Glutamatergic neuron (in vitro differentiated cells): ENCODE results near the gene TTC21B. TPM values are rescaled to one million over a fixed set of nuclear protein-coding genes. Genes with fewer than 3 reads are reported as not detected.

Source experiments
- DNase-seq: peaks from one replicate; pipeline ENCODE4 v3.0.0; 2022
- H3K27ac Mint-ChIP-seq: one replicate; pipeline ENCODE4 v1.8.0; 2020; ENCODE audit warnings: mild to moderate bottlenecking, mixed read lengths, inconsistent platforms; ENCODE audit not compliant: unreplicated experiment
- H3K27me3 Mint-ChIP-seq: one replicate; pipeline ENCODE4 v1.8.0; 2020; ENCODE audit warnings: mild to moderate bottlenecking, moderate library complexity, mixed read lengths, inconsistent platforms; ENCODE audit not compliant: unreplicated experiment
- H3K36me3 Mint-ChIP-seq: one replicate; pipeline ENCODE4 v1.8.0; 2020; ENCODE audit warnings: mild to moderate bottlenecking, mixed read lengths, inconsistent platforms; ENCODE audit not compliant: unreplicated experiment
- H3K4me1 Mint-ChIP-seq: one replicate; pipeline ENCODE4 v1.8.0; 2020; ENCODE audit warnings: mild to moderate bottlenecking, low read depth, mixed read lengths, inconsistent platforms; ENCODE audit not compliant: unreplicated experiment
- H3K4me3 Mint-ChIP-seq: one replicate; pipeline ENCODE4 v1.8.0; 2020; ENCODE audit warnings: mild to moderate bottlenecking, mixed read lengths, inconsistent platforms; ENCODE audit not compliant: unreplicated experiment
- H3K9me3 Mint-ChIP-seq: one replicate; pipeline ENCODE4 v1.8.0; 2020; ENCODE audit warnings: mild to moderate bottlenecking, moderate library complexity, mixed read lengths, inconsistent platforms; ENCODE audit not compliant: unreplicated experiment
- total RNA-seq: library from RNA; stranded (reverse); fragmentation: NEBNext Ultra II Directional; extraction: Animal tissue kit (Norgen Biotek cat#: 25700); gene quantifications from one replicate; pipeline ENCODE4 v1.2.1, GENCODE V29; 2021; ENCODE audit not compliant: unreplicated experiment
- TF ChIP-seq, protein P1 (sequence below): fragments of 200-600 bp; sonication (generic); IDR thresholded peaks from one replicate; pipeline ENCODE4 v1.5.0; 2021; ENCODE audit not compliant: partially characterized antibody, unreplicated experiment

Gene TTC21B
- total RNA-seq, 1 donor from 2014 or later, result 46.2 TPM

DNA sequence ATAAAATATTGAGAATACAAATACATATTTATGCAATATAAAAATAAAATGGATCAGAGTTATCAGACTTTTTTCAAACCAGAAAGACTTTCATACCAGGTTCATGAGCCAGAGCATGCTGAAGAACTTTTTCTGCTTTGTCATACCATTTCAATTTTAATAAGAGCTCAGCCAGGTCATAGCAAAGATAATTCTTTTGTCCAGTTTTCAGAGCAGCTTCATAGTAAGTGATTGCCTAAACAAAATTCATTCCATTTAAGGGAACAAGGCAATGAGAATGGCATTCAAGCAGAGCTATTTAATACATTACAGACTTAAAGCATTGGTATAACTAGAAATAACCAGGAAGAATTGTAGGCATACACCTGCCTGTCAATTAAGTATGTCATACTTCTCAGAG lies 42.3 kb downstream of the TTC21B start:
- no peak for DNase-seq
- Mint-ChIP-seq H3K27me3 (peaks cover 1% of the 10 kb centered on the region), H3K36me3 (no peaks in the 10 kb centered on the region), H3K9me3 (no peaks in the 10 kb centered on the region), H3K4me3 (no peak overlapping the region), H3K27ac (no peak overlapping the region), H3K4me1 (no peaks in the 10 kb centered on the region)
- TF ChIP-seq, protein P1, sequence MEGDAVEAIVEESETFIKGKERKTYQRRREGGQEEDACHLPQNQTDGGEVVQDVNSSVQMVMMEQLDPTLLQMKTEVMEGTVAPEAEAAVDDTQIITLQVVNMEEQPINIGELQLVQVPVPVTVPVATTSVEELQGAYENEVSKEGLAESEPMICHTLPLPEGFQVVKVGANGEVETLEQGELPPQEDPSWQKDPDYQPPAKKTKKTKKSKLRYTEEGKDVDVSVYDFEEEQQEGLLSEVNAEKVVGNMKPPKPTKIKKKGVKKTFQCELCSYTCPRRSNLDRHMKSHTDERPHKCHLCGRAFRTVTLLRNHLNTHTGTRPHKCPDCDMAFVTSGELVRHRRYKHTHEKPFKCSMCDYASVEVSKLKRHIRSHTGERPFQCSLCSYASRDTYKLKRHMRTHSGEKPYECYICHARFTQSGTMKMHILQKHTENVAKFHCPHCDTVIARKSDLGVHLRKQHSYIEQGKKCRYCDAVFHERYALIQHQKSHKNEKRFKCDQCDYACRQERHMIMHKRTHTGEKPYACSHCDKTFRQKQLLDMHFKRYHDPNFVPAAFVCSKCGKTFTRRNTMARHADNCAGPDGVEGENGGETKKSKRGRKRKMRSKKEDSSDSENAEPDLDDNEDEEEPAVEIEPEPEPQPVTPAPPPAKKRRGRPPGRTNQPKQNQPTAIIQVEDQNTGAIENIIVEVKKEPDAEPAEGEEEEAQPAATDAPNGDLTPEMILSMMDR, result no peak

DNA sequence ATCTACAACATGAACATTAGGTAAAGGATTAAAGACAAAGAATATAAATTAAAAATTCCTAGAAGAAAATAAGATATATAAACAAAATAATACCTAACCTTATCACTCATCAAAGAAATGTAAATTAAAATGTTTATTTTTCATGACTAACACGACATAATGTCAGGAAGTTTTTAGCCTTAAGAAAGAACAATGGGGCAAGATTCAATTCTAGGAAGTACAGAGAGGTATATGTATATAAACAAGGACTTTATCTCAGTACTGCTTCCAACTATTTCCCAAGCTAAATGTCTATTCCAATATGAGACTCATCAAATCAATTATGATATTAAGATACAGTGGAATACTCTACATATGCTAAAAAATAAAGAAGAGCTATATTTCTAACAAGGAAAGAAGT lies 44.1 kb downstream of the TTC21B start:
- Mint-ChIP-seq H3K9me3 (no peaks in the 10 kb centered on the region), H3K36me3 (no peaks in the 10 kb centered on the region), H3K4me3 (no peak overlapping the region), H3K27me3 (peaks cover 1% of the 10 kb centered on the region), H3K27ac (no peak overlapping the region), H3K4me1 (no peaks in the 10 kb centered on the region)
- DNase-seq, result no peak
- TF ChIP-seq, protein P1, result no peak

DNA sequence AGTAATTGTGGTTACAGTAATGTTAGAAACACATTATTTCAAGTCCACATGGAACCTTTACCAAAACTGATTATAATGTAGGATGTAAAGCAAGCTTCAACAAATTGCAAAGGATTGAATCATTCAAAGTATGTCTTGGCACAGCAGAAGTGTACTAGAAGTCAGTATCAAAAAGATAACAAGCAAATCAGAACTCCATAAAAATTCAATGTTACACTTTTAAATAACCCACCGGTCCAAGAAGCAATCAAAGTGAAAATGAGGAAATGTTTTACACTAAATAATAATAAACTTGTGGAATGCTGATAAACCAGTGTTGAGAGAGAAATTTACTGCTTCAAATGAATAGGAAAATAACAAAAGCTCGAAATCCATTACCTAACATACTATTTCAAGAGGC lies 47.7 kb downstream of the TTC21B start:
- Mint-ChIP-seq H3K27me3 (no peaks in the 10 kb centered on the region), H3K36me3 (no peaks in the 10 kb centered on the region), H3K4me3 (no peak overlapping the region), H3K9me3 (no peaks in the 10 kb centered on the region), H3K4me1 (no peaks in the 10 kb centered on the region), H3K27ac (no peak overlapping the region)
- DNase-seq, result no peak
- TF ChIP-seq, protein P1, result no peak

DNA sequence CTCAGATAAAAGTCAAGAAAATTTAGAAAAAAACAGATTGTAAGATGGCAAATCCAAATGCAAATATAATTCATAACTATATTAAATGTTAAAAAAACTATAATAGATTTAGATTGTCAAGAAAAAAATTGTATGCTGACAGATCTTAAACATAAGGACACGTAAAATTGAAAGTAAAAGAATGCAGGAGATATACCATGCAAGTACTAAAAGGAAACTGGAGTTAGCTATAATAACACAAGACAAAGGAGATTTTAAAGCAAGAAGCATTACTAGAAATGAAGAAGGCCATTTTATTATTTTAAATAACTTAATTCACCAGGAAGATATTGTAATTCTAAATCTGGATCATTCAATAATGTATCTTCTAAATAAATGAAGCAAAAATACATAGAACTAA lies 48.3 kb downstream of the TTC21B start:
- Mint-ChIP-seq H3K27ac (no peak overlapping the region), H3K9me3 (no peaks in the 10 kb centered on the region)
- TF ChIP-seq, protein P1, result no peak

DNA sequence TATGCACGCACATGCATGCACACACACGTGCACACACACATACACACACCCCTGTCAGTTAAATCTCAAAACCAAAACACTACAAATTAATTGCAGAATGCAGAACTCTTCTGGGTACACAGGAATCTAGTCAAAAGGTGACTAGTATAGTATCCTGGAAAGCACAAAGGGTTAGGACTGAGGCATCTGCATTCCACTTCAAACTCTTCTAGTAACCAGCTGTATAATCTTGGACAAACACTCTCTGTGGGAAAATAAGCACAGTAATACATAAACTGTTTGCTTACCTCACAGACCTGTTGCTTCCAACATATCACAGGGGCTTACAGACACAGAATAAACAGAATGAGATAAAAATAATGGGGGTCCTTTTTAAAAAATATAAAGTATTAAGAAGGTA lies 49.1 kb downstream of the TTC21B start:
- Mint-ChIP-seq H3K27ac (no peak overlapping the region), H3K27me3 (no peaks in the 10 kb centered on the region), H3K9me3 (no peaks in the 10 kb centered on the region), H3K4me3 (no peak overlapping the region), H3K36me3 (no peaks in the 10 kb centered on the region), H3K4me1 (no peaks in the 10 kb centered on the region)
- no peak for DNase-seq
- TF ChIP-seq, protein P1, result no peak

More for the DNA sequence above, 48.3 kb downstream of the TTC21B start:
- no peak for DNase-seq
- Mint-ChIP-seq H3K36me3 (no peaks in the 10 kb centered on the region), H3K4me3 (no peak overlapping the region), H3K27me3 (no peaks in the 10 kb centered on the region), H3K4me1 (no peaks in the 10 kb centered on the region)
